Esophagus squamous epithelium (tissue), 5 donors: ENCODE results near the gene SERPING1. TPM values are rescaled to one million over a fixed set of nuclear protein-coding genes. Genes with fewer than 3 reads are reported as not detected.

Experiments
- DNase-seq: peaks from one replicate; lab custom pipeline; 2025; lab: John Stamatoyannopoulos, UW
- H3K27ac ChIP-seq, 4 donors: fragments of 200-600 bp; sonication (generic); one replicate each; pipeline ENCODE4 v1.5.1; 2016 to 2019; ENCODE audit warnings: mild to moderate bottlenecking in 1 of 4
- H3K27me3 ChIP-seq, 4 donors: fragments of 200-600 bp; sonication (generic); 1 replicate in 3 of 4; 2 replicates in 1 of 4; pipeline versions ENCODE4 v1.5.1 to v1.6.0; 2017 to 2021; ENCODE audit warnings: antibody characterized with exemption in 1 of 4
- H3K36me3 ChIP-seq, 3 donors: fragments of 200-600 bp; sonication (generic); one replicate each; pipeline ENCODE4 v1.5.1; 2016 to 2019
- H3K4me1 ChIP-seq, 3 donors: fragments of 200-600 bp; sonication (generic); one replicate each; pipeline ENCODE4 v1.5.1; 2017 to 2019
- H3K4me3 ChIP-seq, 4 donors: fragments of 200-600 bp; sonication (generic); 1 replicate in 3 of 4; 2 replicates in 1 of 4; pipeline ENCODE4 v1.5.1; 2016 to 2019; ENCODE audit warnings: mild to moderate bottlenecking in 2 of 4, moderate library complexity in 1 of 4
- H3K9me3 ChIP-seq, 3 donors: fragments of 200-600 bp; sonication (generic); one replicate each; pipeline ENCODE4 v1.5.1; 2016 to 2019
- CTCF ChIP-seq, 6 experiments: fragments of 450-650 bp in 4 of 6; fragments of 200-600 bp in 2 of 6; sonication (generic) in 2 of 6; IDR thresholded peaks; one replicate each; pipeline ENCODE4 v1.5.1; 2016 to 2019; ENCODE audit warnings: antibody characterized with exemption in 6 of 6, mild to moderate bottlenecking in 4 of 6, moderate library complexity in 4 of 6
- POLR2A ChIP-seq, 4 donors: fragments of 450-650 bp; IDR thresholded peaks; one replicate each; pipeline ENCODE4 v1.6.1; 2017; ENCODE audit warnings: antibody characterized with exemption in 4 of 4, mild to moderate bottlenecking in 4 of 4, moderate library complexity in 3 of 4
- WGBS, 2 donors: methylation state at CpG; one replicate each; pipeline ENCODE4 v1.1.5; 2018; 5-methylcytosine and 5-hydroxymethylcytosine counted together
- intact Hi-C: fragments of 100-400 bp; cut with DNase I; formaldehyde crosslinking; loops from one replicate; pipeline ENCODE4 v1.15.0; 2022
- total RNA-seq, 4 donors: library from RNA; depleted of rRNA; stranded (reverse); fragments of >200 nt; gene quantifications; one replicate each; pipeline ENCODE4 v1.1.0, GENCODE V29; 2016
- donor health status: DM: yes; HTN: yes; CAD: no.

SERPING1 gene
- total RNA-seq, 4 donors from 2014 or later, result 9.6 to 376 (median 78.4) TPM

- DNase-seq, result no peak
- Histone ChIP-seq H3K36me3 (no peaks in the 10 kb centered on the region), H3K27me3 (peaks cover 7 to 62% (median 14%) of the 10 kb centered on the region in 4 donors), H3K4me1 (peaks cover 36 to 63% (median 49%) of the 10 kb centered on the region in 3 donors), H3K27ac (no peak overlapping the region), H3K4me3 (peak overlapping the region in 1 of 4 donors; percentile 25), H3K9me3 (no peaks in the 10 kb centered on the region)
- 0% methylated on average over 2 to 10 of the region's 10 CpGs for WGBS, 2 donors
- intact Hi-C loops, result loop anchor here (5.0 kb wide), 1 partner anchor 165 kb away; no protein-coding TSS in a partner anchor
- TF ChIP-seq POLR2A (IDR thresholded peaks at IDR 0.05) (no peak), CTCF (IDR thresholded peaks at IDR 0.05) (no peak)
These were observed 49.9 kb downstream of the SERPING1 start for GRCh38 chr11:57647372-57647771.

GRCh38 chr11:57647960-57648800, 50.7 kb downstream of the SERPING1 start:
- Histone ChIP-seq H3K27ac (no peak overlapping the region), H3K36me3 (no peaks in the 10 kb centered on the region), H3K9me3 (no peaks in the 10 kb centered on the region), H3K4me3 (peak overlapping the region in 2 of 4 donors; percentile 44 to 58), H3K4me1 (peaks cover 36 to 63% (median 49%) of the 10 kb centered on the region in 3 donors), H3K27me3 (peaks cover 7 to 62% (median 14%) of the 10 kb centered on the region in 4 donors)
- DNase-seq, result no peak
- intact Hi-C loops, result loop anchor here (5.0 kb wide), 1 partner anchor 166 kb away; no protein-coding TSS in a partner anchor
- WGBS, 2 donors, result 9 to 11% methylated on average over 6 to 11 of the region's 13 CpGs
- TF ChIP-seq CTCF (IDR thresholded peaks at IDR 0.05) (no peak), POLR2A (IDR thresholded peaks at IDR 0.05) (no peak)

GRCh38 chr11:57648801-57649735, 51.6 kb downstream of the SERPING1 start:
- Histone ChIP-seq H3K4me1 (peaks cover 36 to 63% (median 49%) of the 10 kb centered on the region in 3 donors), H3K4me3 (peak overlapping the region; percentile 9 to 58 (median 40)), H3K9me3 (no peaks in the 10 kb centered on the region), H3K27me3 (peaks cover 7 to 65% (median 14%) of the 10 kb centered on the region in 4 donors), H3K36me3 (no peaks in the 10 kb centered on the region), H3K27ac (peak overlapping the region in 3 of 4 donors; percentile 6 to 76 (median 34))
- intact Hi-C loops, result loop anchor here (5.0 kb wide), 1 partner anchor 167 kb away; no protein-coding TSS in a partner anchor
- 5% methylated on average over 21 of the region's 23 CpGs for WGBS, 2 donors
- TF ChIP-seq CTCF (IDR thresholded peaks at IDR 0.05), result no peak
- TF ChIP-seq POLR2A (IDR thresholded peaks at IDR 0.05), result no peak
- DNase-seq, result no peak

GRCh38 chr11:57649826-57650738, 52.6 kb downstream of the SERPING1 start, which contains the start of gene YPEL4:
Gene YPEL4 (minus strand): TSS chr11:57649912. CDS start chr11:57647107, 2,805 bp downstream.
- H3K9me3 ChIP-seq, result no peaks in the 10 kb centered on the region
- no peaks in the 10 kb centered on the region for H3K36me3 ChIP-seq
- TF ChIP-seq POLR2A (IDR thresholded peaks at IDR 0.05), result no peak
- no peak for TF ChIP-seq CTCF (IDR thresholded peaks at IDR 0.05)
- H3K27ac ChIP-seq, result peak within 1 kb of the TSS in 3 of 4 donors; percentile 6 to 76 (median 34)
- no peak for DNase-seq
- 9 to 16% methylated on average over 9 to 15 of the region's 15 CpGs for WGBS, 2 donors
- intact Hi-C loops, result loop anchor here (5.0 kb wide), 1 partner anchor 168 kb away; no protein-coding TSS in a partner anchor
- H3K4me3 ChIP-seq, result peak within 1 kb of the TSS; percentile 9 to 58 (median 40)
- H3K27me3 ChIP-seq, result peaks cover 7 to 65% (median 14%) of the 10 kb centered on the region in 4 donors
- peaks cover 31 to 54% (median 43%) of the 10 kb centered on the region in 3 donors for H3K4me1 ChIP-seq
